Mesendoderm (in vitro differentiated cells): Measurements from ENCODE around the gene PSD2.

ENCODE experiments used
- DNase-seq: peaks from one replicate; pipeline ENCODE4 v3.0.0; 2013
- H2AK5ac ChIP-seq: 2 replicates; pipeline ENCODE4 v1.6.1; 2013; ENCODE audit warnings: low read length, inconsistent platforms
- H2BK120ac ChIP-seq: 2 replicates; pipeline ENCODE4 v1.6.1; 2013; ENCODE audit warnings: low read depth, mild to moderate bottlenecking, low read length, moderate library complexity, mixed read lengths
- H2BK15ac ChIP-seq: replicated peaks from 2 replicates; pipeline ENCODE4 v1.6.1; 2013; ENCODE audit warnings: low read depth, mild to moderate bottlenecking, moderate library complexity
- H2BK5ac ChIP-seq: 2 replicates; pipeline ENCODE4 v1.6.1; 2013; ENCODE audit warnings: low read length, inconsistent platforms
- H3K18ac ChIP-seq: 2 replicates; pipeline ENCODE4 v1.6.1; 2013; ENCODE audit warnings: mild to moderate bottlenecking, low read length, mixed read lengths
- H3K23ac ChIP-seq: one replicate; pipeline ENCODE4 v1.6.1; 2013; ENCODE audit warnings: low read length
- H3K27ac ChIP-seq: 2 replicates; pipeline ENCODE4 v1.5.1; 2013; ENCODE audit warnings: low read depth, mild to moderate bottlenecking, inconsistent platforms, low read length, moderate library complexity
- H3K27me3 ChIP-seq: 2 replicates; pipeline ENCODE4 v1.6.1; 2013; ENCODE audit warnings: low read length, control low read depth, mild to moderate bottlenecking, inconsistent platforms; ENCODE audit not compliant: insufficient read depth, poor library complexity
- H3K36me3 ChIP-seq: 2 replicates; pipeline ENCODE4 v1.6.1; 2013; ENCODE audit warnings: low read length, inconsistent platforms; ENCODE audit not compliant: control insufficient read depth, insufficient read depth
- H3K4ac ChIP-seq: one replicate; pipeline ENCODE4 v1.6.1; 2013; ENCODE audit warnings: low read depth, mild to moderate bottlenecking, low read length, moderate library complexity
- H3K4me1 ChIP-seq: 2 replicates; pipeline ENCODE4 v1.6.1; 2013; ENCODE audit warnings: low read depth, low read length, inconsistent platforms; ENCODE audit not compliant: control insufficient read depth
- H3K4me2 ChIP-seq: 2 replicates; pipeline ENCODE4 v1.6.1; 2013; ENCODE audit warnings: low read length
- H3K4me3 ChIP-seq: 2 replicates; pipeline ENCODE4 v1.5.1; 2013; ENCODE audit warnings: mild to moderate bottlenecking, low read length
- H3K56ac ChIP-seq: one replicate; pipeline ENCODE4 v1.6.1; 2013; ENCODE audit warnings: low read length
- H3K79me1 ChIP-seq: 2 replicates; pipeline ENCODE4 v1.6.1; 2013; ENCODE audit warnings: low read length, inconsistent platforms
- H3K79me2 ChIP-seq: 2 replicates; pipeline ENCODE4 v1.6.1; 2013; ENCODE audit warnings: mild to moderate bottlenecking, low read length; ENCODE audit not compliant: control insufficient read depth, insufficient read depth
- H3K9ac ChIP-seq: 2 replicates; pipeline ENCODE4 v1.6.1; 2013; ENCODE audit warnings: low read length, inconsistent platforms
- H4K5ac ChIP-seq: one replicate; pipeline ENCODE4 v1.6.1; 2013; ENCODE audit warnings: low read length
- H4K8ac ChIP-seq: one replicate; pipeline ENCODE4 v1.6.1; 2013; ENCODE audit warnings: low read depth, mild to moderate bottlenecking, control low read depth, low read length, moderate library complexity
- WGBS: extraction: QIAGEN DNeasy Blood & Tissue Kit; methylation state at CpG from one replicate; pipeline ENCODE4 v1.1.7; 2013; ENCODE audit warnings: low lambda C conversion rate, missing lambda C conversion rate; ENCODE audit not compliant: insufficient coverage; ENCODE audit errors: extremely low coverage; 5-methylcytosine and 5-hydroxymethylcytosine counted together

The PSD2 gene

GRCh38 chr5:139867109-139867508 lies 71.5 kb downstream of the PSD2 start:
- no peaks in the 10 kb centered on the region for H3K4me1 ChIP-seq
- no peak overlapping the region for H3K27ac ChIP-seq
- no peak overlapping the region for H3K23ac ChIP-seq
- no peak overlapping the region for H4K8ac ChIP-seq
- H2BK120ac ChIP-seq: no peak overlapping the region
- H3K4me3 ChIP-seq: no peak overlapping the region
- WGBS: no CpG with 5 or more reads among the region's 2 CpGs
- no peak overlapping the region for H3K4ac ChIP-seq
- H3K18ac ChIP-seq: no peak overlapping the region
- no peak overlapping the region for H2BK5ac ChIP-seq
- no peaks in the 10 kb centered on the region for H3K27me3 ChIP-seq
- no peak overlapping the region for H3K56ac ChIP-seq
- H3K79me2 ChIP-seq: no peaks in the 10 kb centered on the region
- H4K5ac ChIP-seq: no peak overlapping the region
- no peak overlapping the region for H3K4me2 ChIP-seq
- no peak overlapping the region for H3K9ac ChIP-seq
- H2BK15ac ChIP-seq: no peak overlapping the region
- H3K79me1 ChIP-seq: no peaks in the 10 kb centered on the region
- H3K36me3 ChIP-seq: no peaks in the 10 kb centered on the region
- DNase-seq: no peak
- no peak overlapping the region for H2AK5ac ChIP-seq

DNA sequence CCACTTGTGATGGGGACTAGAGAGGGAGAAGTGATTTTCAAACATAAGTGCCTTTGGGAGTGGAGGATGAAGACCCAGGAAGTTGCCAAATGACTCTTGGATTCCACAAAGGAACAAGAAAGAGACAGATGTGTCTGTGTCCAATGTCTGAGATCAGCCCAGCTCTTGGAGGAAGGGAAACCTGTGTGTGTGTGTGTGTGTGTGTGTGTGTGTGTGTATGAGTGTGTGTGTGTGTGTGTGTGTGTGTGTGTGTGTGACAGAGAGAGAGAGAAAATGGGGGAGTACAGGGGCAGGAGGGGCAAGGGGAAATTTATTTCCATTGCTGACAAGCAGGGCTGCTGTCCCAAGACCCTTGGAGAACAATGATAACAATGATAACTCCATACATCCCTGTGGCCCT lies 72.0 kb downstream of the PSD2 start:
- Histone ChIP-seq H3K4me1 (no peaks in the 10 kb centered on the region), H3K27ac (no peak overlapping the region), H3K79me1 (no peaks in the 10 kb centered on the region), H2BK15ac (no peak overlapping the region), H3K23ac (no peak overlapping the region), H2AK5ac (no peak overlapping the region), H3K18ac (no peak overlapping the region), H2BK5ac (no peak overlapping the region), H3K79me2 (no peaks in the 10 kb centered on the region), H3K36me3 (no peaks in the 10 kb centered on the region), H3K56ac (no peak overlapping the region), H3K4ac (no peak overlapping the region), H4K8ac (no peak overlapping the region), H4K5ac (no peak overlapping the region), H3K4me2 (no peak overlapping the region), H3K9ac (no peak overlapping the region), H3K27me3 (no peaks in the 10 kb centered on the region), H3K4me3 (no peak overlapping the region), H2BK120ac (no peak overlapping the region)
- no peak for DNase-seq

GRCh38 chr5:139869042-139869790 lies 73.6 kb downstream of the PSD2 start:
- Histone ChIP-seq H4K8ac (no peak overlapping the region), H4K5ac (no peak overlapping the region), H3K23ac (no peak overlapping the region), H3K36me3 (no peaks in the 10 kb centered on the region), H3K4me1 (no peaks in the 10 kb centered on the region), H2BK15ac (no peak overlapping the region), H2BK120ac (no peak overlapping the region), H2AK5ac (no peak overlapping the region), H3K56ac (no peak overlapping the region), H3K4me2 (no peak overlapping the region), H2BK5ac (no peak overlapping the region), H3K4ac (no peak overlapping the region), H3K9ac (no peak overlapping the region), H3K27ac (no peak overlapping the region), H3K27me3 (no peaks in the 10 kb centered on the region), H3K18ac (no peak overlapping the region), H3K79me1 (no peaks in the 10 kb centered on the region), H3K4me3 (no peak overlapping the region), H3K79me2 (no peaks in the 10 kb centered on the region)
- no CpG with 5 or more reads among the region's 9 CpGs for WGBS
- no peak for DNase-seq

GRCh38 chr5:139870677-139871076 lies 75.1 kb downstream of the PSD2 start:
- DNase-seq: no peak
- no peak overlapping the region for H2BK15ac ChIP-seq
- WGBS: no CpG with 5 or more reads among the region's 1 CpG

GRCh38 chr5:139871614-139872013 lies 76.0 kb downstream of the PSD2 start:
- Histone ChIP-seq H3K4me2 (no peak overlapping the region), H3K36me3 (no peaks in the 10 kb centered on the region), H2BK5ac (no peak overlapping the region), H3K4me3 (no peak overlapping the region), H2BK15ac (no peak overlapping the region), H3K4ac (no peak overlapping the region), H4K5ac (no peak overlapping the region), H4K8ac (no peak overlapping the region), H3K56ac (no peak overlapping the region), H2AK5ac (no peak overlapping the region), H3K9ac (no peak overlapping the region), H2BK120ac (no peak overlapping the region), H3K79me1 (no peaks in the 10 kb centered on the region), H3K4me1 (no peaks in the 10 kb centered on the region), H3K18ac (no peak overlapping the region), H3K79me2 (no peaks in the 10 kb centered on the region), H3K27me3 (no peaks in the 10 kb centered on the region), H3K27ac (no peak overlapping the region), H3K23ac (no peak overlapping the region)
- no CpG with 5 or more reads among the region's 9 CpGs for WGBS
- DNase-seq: no peak

More at GRCh38 chr5:139870677-139871076, 75.1 kb downstream of the PSD2 start:
- H2AK5ac ChIP-seq: no peak overlapping the region
- H3K4ac ChIP-seq: no peak overlapping the region
- no peak overlapping the region for H3K9ac ChIP-seq
- H3K56ac ChIP-seq: no peak overlapping the region
- H3K27me3 ChIP-seq: no peaks in the 10 kb centered on the region
- no peaks in the 10 kb centered on the region for H3K79me1 ChIP-seq
- H3K4me1 ChIP-seq: no peaks in the 10 kb centered on the region
- no peak overlapping the region for H3K18ac ChIP-seq
- no peak overlapping the region for H4K5ac ChIP-seq
- no peak overlapping the region for H2BK5ac ChIP-seq
- H3K4me2 ChIP-seq: no peak overlapping the region
- H3K4me3 ChIP-seq: no peak overlapping the region
- H4K8ac ChIP-seq: no peak overlapping the region
- H3K36me3 ChIP-seq: no peaks in the 10 kb centered on the region
- H2BK120ac ChIP-seq: no peak overlapping the region
- no peak overlapping the region for H3K27ac ChIP-seq
- H3K23ac ChIP-seq: no peak overlapping the region
- no peaks in the 10 kb centered on the region for H3K79me2 ChIP-seq
